Measurements from ENCODE around the gene VIPR2. TPM values are rescaled to one million over a fixed set of nuclear protein-coding genes. Genes with fewer than 3 reads are reported as not detected.
"Not testable (repeated sequence)": the region's sequence is repeated elsewhere in the genome, so short reads cannot be mapped to it uniquely, and the experiment has no call there.

Gene VIPR2
- total RNA-seq, 4 donors from 2014 or later, result 1.8 to 3.7 (median 2.7) TPM

DNA sequence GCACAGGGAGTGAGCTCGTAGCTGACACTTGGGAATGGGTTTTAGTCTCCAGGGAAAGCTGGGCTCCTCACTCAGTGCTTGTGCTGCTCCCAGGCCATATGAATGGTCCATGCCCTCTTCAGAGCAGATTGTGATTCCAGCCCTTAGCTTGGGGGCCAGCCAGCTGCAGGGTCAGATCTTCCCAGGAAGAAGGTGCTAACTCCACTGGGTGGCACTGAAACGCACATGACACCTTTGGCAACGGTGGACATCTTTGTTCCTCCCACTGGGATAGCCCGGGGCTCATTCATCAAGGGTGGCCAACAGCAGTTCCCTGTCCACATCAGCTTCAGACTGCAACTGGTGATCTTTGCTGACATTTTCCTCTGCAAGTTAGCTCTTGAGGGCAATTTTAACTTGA lies 159.1 kb downstream of the VIPR2 start:
- H3K4me1 ChIP-seq, result no peaks in the 10 kb centered on the region
- no peak overlapping the region for H3K27ac ChIP-seq
- H3K9me3 ChIP-seq, result peaks cover 24 to 28% of the 10 kb centered on the region in 2 donors
- peaks cover 9% of the 10 kb centered on the region for H3K27me3 ChIP-seq
- H3K36me3 ChIP-seq, result no peaks in the 10 kb centered on the region
- in situ Hi-C loops (cut with MboI; ENCODE audit: low pct_ligation_motif_present in 1 of 4, low pct_unique_long_range_greater_than_20kb in 1 of 4, low sequenced_read_pairs in 3 of 4) (no loop called here), intact Hi-C loops (cut with DNase I; ENCODE audit: low total_unique reads) (no loop called here)
- TF ChIP-seq EP300 (IDR thresholded peaks at IDR 0.05; ENCODE audit: low read depth), result no peak
- TF ChIP-seq POLR2AphosphoS5 (IDR thresholded peaks at IDR 0.05), result no peak
- no peak for TF ChIP-seq POLR2A (IDR thresholded peaks at IDR 0.05)
- TF ChIP-seq, protein P1, sequence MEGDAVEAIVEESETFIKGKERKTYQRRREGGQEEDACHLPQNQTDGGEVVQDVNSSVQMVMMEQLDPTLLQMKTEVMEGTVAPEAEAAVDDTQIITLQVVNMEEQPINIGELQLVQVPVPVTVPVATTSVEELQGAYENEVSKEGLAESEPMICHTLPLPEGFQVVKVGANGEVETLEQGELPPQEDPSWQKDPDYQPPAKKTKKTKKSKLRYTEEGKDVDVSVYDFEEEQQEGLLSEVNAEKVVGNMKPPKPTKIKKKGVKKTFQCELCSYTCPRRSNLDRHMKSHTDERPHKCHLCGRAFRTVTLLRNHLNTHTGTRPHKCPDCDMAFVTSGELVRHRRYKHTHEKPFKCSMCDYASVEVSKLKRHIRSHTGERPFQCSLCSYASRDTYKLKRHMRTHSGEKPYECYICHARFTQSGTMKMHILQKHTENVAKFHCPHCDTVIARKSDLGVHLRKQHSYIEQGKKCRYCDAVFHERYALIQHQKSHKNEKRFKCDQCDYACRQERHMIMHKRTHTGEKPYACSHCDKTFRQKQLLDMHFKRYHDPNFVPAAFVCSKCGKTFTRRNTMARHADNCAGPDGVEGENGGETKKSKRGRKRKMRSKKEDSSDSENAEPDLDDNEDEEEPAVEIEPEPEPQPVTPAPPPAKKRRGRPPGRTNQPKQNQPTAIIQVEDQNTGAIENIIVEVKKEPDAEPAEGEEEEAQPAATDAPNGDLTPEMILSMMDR (IDR thresholded peaks at IDR 0.05), result no peak
- WGBS, 2 donors (ENCODE audit: low coverage in 1 of 2), result 66 to 80% methylated on average over 1 to 4 of the region's 4 CpGs
- H3K4me3 ChIP-seq, result no peak overlapping the region
- no peak for DNase-seq

- H3K36me3 ChIP-seq, H3K27me3 ChIP-seq, H3K4me1 ChIP-seq, DNase-seq, H3K4me3 ChIP-seq, H3K27ac ChIP-seq: not testable (repeated sequence)
- WGBS, 2 donors (ENCODE audit: low coverage in 1 of 2), result 52 to 100% methylated on average over 1 to 2 of the region's 2 CpGs
- H3K9me3 ChIP-seq, result peaks cover 24 to 28% of the 10 kb centered on the region in 2 donors
- in situ Hi-C loops (cut with MboI; ENCODE audit: low pct_ligation_motif_present in 1 of 4, low pct_unique_long_range_greater_than_20kb in 1 of 4, low sequenced_read_pairs in 3 of 4), result loop anchor here in 1 of 4 donors (5.0 kb wide), 1 partner anchor 287 kb away; no protein-coding TSS in a partner anchor
- intact Hi-C loops (cut with DNase I; ENCODE audit: low total_unique reads), result loop anchor here (1.0 kb wide), 1 partner anchor 19 kb away; no protein-coding TSS in a partner anchor
Observed at GRCh38 chr7:158984007-158984406, 160.7 kb downstream of the VIPR2 start.

GRCh38 chr7:158982080-158982479 lies 162.6 kb downstream of the VIPR2 start:
- H3K4me1 ChIP-seq, result peaks cover 0 to 17% (median 0%) of the 10 kb centered on the region in 4 donors
- peaks cover 24 to 28% of the 10 kb centered on the region in 2 donors for H3K9me3 ChIP-seq
- H3K36me3 ChIP-seq; H3K27me3 ChIP-seq; intact Hi-C loops (cut with DNase I; ENCODE audit: low total_unique reads); H3K4me3 ChIP-seq; H3K27ac ChIP-seq; DNase-seq: not testable (repeated sequence)
- in situ Hi-C loops (cut with MboI; ENCODE audit: low pct_ligation_motif_present in 1 of 4, low pct_unique_long_range_greater_than_20kb in 1 of 4, low sequenced_read_pairs in 3 of 4), result loop anchor here in 1 of 4 donors (5.0 kb wide), 1 partner anchor 285 kb away; no protein-coding TSS in a partner anchor
- whole genome bisulfite sequencing, 2 donors (ENCODE audit: low coverage in 1 of 2), result 84% methylated on average over 4 of the region's 15 CpGs; no CpG with 5 or more reads in 1 of the 2 donors

DNA sequence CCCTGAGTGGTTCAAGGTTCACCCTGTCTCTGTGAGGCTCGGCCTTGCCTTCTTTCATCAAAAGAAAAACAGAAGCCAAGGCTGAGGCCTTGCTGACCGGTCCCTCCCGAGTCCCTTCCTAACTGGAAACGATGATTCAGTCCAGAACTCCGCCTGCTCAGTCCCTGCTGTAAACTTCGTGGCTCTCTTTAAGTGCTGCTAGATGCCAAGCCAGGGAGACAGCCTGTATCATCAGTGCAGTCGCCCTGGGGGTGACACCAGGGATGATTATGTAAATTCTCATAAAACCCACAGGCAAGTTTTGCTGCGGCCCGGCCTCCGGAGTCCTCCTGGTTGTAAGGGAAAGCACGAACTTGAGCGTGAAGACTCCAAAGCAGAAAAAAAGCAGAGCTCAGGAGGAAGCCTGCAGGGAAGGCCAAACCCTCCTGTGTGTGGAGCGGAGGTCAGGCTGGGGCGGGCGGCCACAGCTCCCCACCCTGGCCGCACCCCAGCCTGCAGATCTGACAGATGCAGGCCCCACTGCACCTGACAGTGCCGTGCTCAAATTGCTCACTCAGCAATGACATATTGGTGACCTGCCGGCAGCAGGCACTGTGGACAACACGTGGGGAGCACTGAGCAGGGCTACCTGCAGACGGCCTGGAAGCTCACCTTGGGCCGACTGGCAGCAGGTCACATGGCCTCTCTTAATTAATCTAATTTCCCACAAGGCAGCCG lies 164.9 kb downstream of the VIPR2 start:
- no peak for DNase-seq
- H3K4me1 ChIP-seq, result peaks cover 6 to 28% (median 12%) of the 10 kb centered on the region in 4 donors
- H3K27ac ChIP-seq, result peak overlapping the region; percentile 57 to 66 (median 64)
- intact Hi-C loops (cut with DNase I; ENCODE audit: low total_unique reads) (loop anchor here (10.0 kb wide), 1 partner anchor 285 kb away; no protein-coding TSS in a partner anchor), in situ Hi-C loops (cut with MboI; ENCODE audit: low pct_ligation_motif_present in 1 of 4, low pct_unique_long_range_greater_than_20kb in 1 of 4, low sequenced_read_pairs in 3 of 4) (loop anchor here in 3 of 4 donors (5.0 to 10.0 kb wide), 2 partner anchors 282 to 285 kb away; no protein-coding TSS in a partner anchor)
- WGBS, 2 donors (ENCODE audit: low coverage in 1 of 2), result 75 to 77% methylated on average over 6 to 22 of the region's 22 CpGs
- TF ChIP-seq POLR2AphosphoS5 (IDR thresholded peaks at IDR 0.05) (peak in 1 of 3 donors; percentile 25), POLR2A (IDR thresholded peaks at IDR 0.05) (no peak)
- no peaks in the 10 kb centered on the region for H3K36me3 ChIP-seq
- peaks cover 24 to 28% of the 10 kb centered on the region in 2 donors for H3K9me3 ChIP-seq
- H3K27me3 ChIP-seq, result no peaks in the 10 kb centered on the region
- H3K4me3 ChIP-seq, result no peak overlapping the region

GRCh38 chr7:158979023-158979529 lies 165.6 kb downstream of the VIPR2 start:
- in situ Hi-C loops (cut with MboI; ENCODE audit: low pct_ligation_motif_present in 1 of 4, low pct_unique_long_range_greater_than_20kb in 1 of 4, low sequenced_read_pairs in 3 of 4) (loop anchor here in 2 of 4 donors (10.0 kb wide), 1 partner anchor 284 kb away; no protein-coding TSS in a partner anchor), intact Hi-C loops (cut with DNase I; ENCODE audit: low total_unique reads) (loop anchor here (10.0 kb wide), 1 partner anchor 284 kb away; no protein-coding TSS in a partner anchor)
- Histone ChIP-seq H3K36me3 (no peaks in the 10 kb centered on the region), H3K4me3 (no peak overlapping the region), H3K9me3 (peaks cover 22 to 24% of the 10 kb centered on the region in 2 donors), H3K27me3 (no peaks in the 10 kb centered on the region), H3K4me1 (peaks cover 6 to 28% (median 12%) of the 10 kb centered on the region in 4 donors), H3K27ac (peak overlapping the region; percentile 57 to 66 (median 64))
- WGBS, 2 donors (ENCODE audit: low coverage in 1 of 2), result 84% methylated on average over 18 of the region's 18 CpGs; no CpG with 5 or more reads in 1 of the 2 donors
- no peak for DNase-seq
- TF ChIP-seq, protein P1 (IDR thresholded peaks at IDR 0.05), result no peak
- no peak for TF ChIP-seq POLR2A (IDR thresholded peaks at IDR 0.05)
- TF ChIP-seq EP300 (IDR thresholded peaks at IDR 0.05; ENCODE audit: low read depth), result no peak
- TF ChIP-seq POLR2AphosphoS5 (IDR thresholded peaks at IDR 0.05), result no peak
